Dedifferentiated amniotic fluid mesenchymal stem cell (primary cell): Measurements from ENCODE around the gene SMYD4.

Experiments used
- DNase-seq: peaks from one replicate; pipeline ENCODE4 v3.0.0-alpha.2; 2016; ENCODE audit errors: extremely low spot score

SMYD4 gene

DNA sequence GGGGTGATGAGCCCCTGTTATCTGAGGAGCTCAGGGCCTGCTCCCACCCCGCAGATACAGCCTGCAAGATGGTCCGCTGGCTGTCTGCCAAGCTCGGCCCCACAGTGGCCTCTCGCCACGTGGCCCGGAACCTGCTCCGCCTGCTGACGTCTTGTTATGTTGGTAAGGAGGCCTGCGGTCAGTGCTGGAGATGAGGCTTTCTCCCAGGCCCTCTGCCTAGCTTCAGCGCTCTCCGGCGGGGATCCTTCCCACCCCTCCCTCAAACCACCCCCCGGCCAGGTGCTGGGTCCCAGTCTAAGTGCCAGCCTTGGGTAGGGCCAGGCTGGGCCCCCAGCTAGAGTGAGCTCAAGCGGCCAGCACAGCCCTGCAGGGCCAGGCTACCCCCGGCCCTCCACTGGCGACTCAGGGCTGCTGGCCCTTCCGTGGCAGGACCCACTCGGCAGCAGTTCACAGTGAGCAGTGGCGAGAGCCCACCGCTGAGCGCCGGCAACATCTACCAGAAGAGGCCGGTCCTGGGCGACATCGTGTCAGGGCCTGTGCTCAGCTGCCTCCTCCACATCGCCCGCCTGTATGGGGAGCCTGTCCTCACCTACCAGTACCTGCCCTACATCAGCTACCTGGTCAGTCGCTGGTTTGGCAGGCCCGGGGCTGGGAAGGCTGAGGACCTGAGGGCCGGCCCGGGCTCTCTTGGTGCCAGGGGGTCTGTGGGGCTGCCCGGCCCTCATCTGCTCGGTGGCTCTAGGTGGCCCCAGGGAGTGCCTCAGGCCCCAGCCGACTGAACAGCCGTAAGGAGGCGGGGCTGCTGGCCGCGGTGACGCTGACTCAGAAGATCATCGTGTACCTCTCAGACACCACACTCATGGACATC, 99.1 kb downstream of the SMYD4 start:
- DNase-seq = no peak

GRCh38 chr17:1729966-1730325, 99.8 kb downstream of the SMYD4 start:
- DNase-seq = no peak
